HG02798 (cell line): ENCODE data around the gene BCDIN3D.
"Not testable (repeated sequence)": the region's sequence is repeated elsewhere in the genome, so short reads cannot be mapped to it uniquely, and the experiment has no call there.

ENCODE experiments used
- ATAC-seq: cut with Tn5 transposase; IDR thresholded peaks from one replicate; pipeline ENCODE4 v1.9.1; 2021; ENCODE audit warnings: mild to moderate bottlenecking; ENCODE audit not compliant: unreplicated experiment, poor library complexity

The BCDIN3D gene, protein sequence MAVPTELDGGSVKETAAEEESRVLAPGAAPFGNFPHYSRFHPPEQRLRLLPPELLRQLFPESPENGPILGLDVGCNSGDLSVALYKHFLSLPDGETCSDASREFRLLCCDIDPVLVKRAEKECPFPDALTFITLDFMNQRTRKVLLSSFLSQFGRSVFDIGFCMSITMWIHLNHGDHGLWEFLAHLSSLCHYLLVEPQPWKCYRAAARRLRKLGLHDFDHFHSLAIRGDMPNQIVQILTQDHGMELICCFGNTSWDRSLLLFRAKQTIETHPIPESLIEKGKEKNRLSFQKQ

DNA sequence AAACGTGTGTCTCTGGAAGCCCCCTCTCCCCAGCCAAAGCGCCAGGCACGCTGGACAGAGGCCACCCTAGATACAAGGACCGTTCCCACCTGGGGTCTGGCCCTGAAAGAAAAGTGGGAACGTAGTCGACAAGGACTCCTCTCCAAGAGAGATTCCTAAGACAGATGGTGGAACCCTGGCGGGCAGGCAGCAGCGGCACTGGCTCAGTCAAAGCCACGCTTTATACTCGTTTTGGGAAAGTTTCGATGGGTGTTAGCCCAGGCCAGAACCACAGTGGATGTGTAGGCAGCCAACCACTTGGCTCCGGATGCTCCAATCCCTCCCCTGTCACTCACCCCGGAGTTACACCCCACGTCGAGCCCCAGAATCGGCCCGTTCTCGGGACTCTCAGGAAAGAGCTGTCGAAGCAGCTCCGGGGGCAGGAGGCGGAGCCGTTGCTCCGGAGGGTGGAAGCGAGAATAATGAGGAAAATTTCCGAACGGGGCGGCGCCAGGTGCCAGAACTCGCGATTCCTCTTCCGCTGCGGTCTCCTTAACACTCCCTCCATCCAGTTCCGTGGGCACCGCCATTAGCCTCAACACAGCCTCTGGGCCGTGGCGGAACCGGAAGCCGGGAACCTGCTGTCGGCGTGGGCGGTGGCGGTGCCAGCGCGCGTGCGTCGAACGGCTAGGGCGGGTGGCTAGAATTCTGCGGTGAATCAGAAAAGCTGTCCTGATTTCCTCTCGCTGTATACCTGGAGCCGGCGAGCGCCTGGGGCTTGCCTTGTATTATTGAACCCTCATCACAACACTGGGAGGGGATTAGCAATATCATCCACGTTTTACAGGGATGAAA is at the start of gene BCDIN3D:
BCDIN3D (minus strand) TSS at position 588 of the 834 bp plus-strand sequence; CDS start at position 569, 19 bp downstream.
- peak; percentile 95 for ATAC-seq

DNA sequence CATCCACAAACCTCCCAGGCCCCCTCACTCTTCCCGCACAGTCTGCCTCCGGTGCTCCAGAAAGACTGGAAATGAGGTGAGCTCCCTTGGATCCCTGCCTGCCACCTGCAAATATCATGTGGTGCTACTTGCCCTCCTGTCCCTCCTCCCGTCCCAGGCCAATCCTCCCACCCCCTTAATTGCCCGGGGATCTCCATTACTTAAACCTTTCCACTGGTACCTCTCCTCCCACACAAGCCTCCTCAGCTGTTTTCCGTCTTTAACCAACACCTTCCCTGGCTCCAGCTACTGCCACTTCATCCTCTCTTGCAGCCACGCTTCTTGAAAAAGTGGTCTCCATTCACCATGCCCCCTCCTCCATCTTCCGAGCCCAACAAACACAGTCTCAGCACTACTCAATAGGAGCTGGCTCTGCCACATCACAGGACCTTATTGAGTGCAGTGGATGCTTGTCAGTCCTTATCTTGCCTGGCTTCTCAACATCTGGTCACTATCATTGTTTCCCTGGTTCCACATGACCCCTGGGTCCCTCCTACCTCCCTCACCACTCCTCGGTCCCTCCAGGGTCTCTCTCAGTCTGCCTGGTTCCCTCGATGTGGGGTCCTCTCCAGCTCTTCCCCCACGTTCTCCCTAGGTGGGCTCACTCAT is 49.3 kb upstream of the BCDIN3D start:
- ATAC-seq: no peak

DNA sequence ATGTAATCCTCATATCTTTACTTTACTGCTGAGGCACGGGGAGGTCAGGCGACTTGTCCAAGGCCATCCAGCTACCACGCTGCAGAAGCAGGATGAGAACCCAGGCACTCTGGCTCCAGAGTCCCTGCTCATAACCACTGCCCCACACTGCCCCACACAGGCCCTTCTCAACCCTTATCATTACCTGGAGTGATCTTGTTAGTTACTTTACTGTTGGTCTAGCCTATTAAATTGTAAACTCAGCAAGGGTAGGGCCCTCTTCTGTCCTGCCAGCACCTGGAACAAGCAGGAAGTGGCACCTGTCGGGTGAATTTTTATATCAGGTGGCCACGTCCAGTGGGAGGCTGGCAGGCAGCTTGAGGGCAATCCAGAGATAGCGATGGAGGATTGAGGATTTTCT is 48.6 kb upstream of the BCDIN3D start:
- ATAC-seq: no peak

DNA sequence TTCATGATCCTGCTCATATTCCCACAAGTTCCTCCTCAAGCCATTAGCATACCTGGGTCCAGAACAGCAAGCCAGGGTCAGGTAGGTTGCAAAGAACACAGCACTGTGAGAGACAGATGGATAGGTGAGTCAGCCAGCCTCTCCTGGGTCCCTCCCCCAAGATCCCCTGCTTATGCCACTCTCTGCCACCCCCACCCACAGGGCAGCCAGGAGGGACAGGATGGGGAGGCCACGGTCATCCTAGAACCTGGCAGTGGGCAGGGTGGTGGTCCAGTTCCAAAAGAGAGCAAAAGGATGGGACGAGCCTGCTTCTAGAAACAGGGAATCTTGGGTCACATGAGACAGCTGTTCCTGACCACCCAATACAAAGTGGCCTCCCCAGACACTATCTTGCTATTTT is 48.1 kb upstream of the BCDIN3D start:
- ATAC-seq: no peak

DNA sequence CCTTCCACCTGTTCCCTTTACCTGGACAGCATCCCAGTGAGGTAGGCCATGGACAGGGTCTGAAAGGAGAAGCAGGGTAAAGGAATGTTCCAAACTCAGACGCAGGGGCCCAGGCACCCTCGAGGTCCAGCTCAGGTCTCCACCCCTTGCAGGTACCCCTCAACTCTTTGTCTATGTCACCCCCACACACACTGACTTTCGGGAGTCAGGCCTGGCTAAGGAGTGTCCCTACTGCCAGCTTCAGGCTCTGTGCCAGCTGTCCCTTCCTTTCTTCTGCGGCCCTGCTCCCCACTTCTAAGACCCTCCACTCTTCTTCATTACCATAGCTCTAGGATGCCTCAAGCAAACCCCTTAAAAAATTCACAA is 47.2 kb upstream of the BCDIN3D start:
- no peak for ATAC-seq

DNA sequence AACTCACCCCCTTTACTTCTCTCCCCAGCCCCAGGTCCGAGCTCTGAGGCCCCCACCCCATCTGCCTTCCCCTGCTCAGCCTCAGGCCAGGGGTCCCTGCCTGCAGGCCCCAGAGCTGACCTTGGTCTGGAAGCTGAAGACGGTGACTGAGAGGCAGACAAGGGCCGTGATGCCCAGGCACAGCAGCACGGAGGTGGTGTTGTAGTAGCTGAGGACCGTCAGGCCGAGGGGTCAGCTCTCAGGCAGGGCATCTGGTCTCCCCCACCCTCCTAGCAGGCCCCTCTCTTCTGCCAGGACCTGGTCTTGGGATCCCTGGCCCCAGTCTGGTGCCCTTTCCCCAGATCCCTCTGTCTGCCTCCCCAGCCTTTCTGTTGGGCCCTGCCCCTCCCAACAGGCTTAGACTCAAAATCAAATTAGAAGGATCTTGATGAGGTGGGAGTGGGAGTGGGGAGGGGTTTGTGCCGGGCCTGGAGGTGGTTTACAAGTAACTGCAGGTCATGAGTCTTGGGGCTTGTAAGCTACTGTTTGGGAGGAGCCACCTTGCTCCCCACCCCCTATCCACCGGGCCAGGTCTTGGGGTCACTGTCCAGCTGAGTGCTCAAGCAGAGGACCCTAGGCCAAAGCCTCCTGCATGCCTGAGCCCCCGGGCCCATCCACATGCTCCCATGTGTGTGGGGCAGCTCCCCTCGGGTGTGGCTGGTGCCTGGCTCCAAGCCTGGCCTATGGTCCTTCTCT is 46.6 kb upstream of the BCDIN3D start:
- no peak for ATAC-seq

DNA sequence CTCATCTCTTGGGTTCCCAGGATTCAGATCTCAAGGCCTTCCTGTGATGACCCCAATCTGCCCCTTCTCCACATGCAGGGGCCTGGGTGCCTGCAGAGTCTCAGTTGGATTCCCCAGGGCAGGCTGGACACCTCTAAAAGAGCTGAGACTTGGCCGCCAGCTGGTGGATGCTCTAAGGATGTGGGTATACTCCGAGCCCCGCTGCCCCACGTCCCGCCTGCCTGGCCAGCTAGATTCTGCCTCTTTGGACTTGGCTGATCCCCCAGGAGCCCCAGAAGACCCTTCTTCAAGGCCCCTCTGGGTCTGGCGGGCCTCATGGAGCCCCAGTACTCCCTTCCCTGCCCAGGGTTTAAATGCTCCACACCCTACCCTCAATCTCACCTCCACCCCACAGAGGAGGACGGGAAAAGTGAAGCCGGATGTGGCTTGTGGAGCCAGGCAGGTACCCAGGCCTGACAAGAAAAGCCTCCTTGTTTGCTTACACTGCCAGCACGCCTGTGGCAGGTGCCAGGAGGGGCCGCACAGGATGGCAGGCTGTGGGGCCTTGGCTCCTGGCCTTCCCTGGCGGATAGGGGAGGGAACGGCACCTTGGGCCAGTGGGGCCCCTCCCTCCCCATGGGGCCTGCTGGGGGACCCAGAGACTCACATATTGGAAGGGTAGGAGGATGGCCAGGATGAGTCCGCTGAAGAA is 45.7 kb upstream of the BCDIN3D start:
- no peak for ATAC-seq

DNA sequence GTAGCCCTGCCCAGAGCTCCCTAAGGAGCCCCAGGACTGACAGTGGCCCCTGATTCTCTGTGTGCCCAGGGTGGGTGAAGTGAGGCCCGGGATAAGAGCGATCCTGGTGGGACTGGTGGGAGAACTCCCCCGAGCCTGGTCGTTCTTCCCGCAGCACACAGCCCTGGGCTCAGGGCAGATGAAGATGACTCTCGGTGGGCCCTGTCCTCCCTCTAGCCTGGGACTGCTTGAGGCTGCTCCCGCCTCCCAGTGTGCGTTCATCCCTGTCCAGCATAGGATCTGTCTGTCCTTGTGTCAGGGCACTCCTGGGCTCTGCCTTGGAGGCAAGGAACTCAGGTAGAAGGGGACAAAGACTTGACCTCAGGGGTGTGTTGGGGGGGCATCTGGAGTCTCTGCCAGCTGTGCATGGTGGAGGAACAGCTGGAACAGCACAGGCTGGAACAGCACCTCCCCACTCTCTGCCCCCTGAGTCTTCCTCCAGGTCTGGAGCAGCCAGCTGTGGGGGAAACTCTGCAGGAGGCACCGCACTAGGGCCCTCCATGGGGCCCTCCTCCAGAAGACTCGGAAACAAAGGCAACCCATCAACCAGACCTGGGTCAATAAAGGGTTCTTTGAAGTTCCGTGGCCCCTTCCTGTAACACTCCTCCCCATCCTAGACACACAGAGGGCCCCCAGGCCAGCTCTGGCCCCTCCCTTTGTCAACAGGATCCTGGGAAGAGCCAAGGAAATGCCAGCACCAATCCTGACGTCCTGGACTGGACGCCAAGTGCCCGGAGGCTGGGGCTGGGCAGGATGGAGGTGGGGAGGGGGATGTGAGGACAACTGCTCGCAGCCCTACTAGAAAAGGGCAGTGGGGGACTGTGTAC is 44.9 kb upstream of the BCDIN3D start:
- no peak for ATAC-seq

DNA sequence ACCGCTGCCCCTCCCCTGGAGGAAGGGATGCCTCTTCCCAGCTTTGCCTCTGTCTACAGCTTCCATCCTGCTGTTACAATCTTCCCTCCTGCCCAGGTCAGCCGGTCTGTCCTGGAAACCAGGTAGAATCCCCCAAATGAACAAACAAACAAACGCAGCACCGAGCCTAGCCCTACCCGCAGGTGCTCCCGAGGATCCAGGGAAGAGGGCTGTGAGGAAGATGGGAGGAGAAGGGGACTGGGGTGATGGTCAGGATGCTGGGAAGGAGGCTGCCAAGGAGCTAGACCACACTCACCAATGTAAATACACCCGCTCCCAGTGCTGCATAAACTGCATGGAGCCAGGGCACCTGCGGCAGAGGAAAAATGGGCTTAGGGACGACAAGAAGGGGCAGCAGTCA is 44.2 kb upstream of the BCDIN3D start:
- ATAC-seq: no peak

DNA sequence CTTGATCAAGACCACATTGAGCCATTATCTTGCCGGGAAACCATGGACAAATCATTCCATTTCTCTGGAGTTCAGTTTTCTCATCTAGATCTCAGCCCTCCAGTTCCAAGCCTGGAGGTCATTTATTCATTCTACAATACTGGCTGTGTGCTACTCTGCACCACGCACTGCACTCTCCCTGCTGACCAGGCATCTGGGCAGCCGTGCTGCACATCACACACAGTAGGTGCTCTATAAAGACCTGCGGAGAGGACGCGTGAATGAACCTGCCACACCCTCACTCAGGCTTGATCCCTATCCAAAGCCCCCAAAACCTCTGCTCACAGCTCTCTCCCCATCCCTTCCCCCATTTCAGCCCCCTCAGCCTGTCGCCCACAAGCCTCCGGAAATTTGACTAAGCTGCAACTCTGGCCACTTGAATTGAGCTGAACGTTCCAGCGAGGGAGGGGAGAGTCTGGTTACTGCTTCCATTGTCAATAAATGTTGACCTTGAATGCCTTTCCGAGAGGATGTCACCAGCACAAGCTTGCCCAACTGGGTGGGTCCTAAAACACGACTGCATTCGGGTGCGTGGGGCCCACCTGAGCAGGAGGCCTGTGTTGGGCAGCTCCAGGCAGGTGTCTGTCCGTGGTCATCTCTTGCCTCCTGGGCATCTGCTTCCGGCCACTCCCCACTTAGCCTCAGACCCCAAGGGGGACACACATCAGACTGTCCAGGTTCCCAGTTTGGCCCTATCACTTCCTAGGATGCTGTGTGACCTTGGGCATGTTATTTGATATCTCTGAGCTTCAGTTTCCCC is 43.0 kb upstream of the BCDIN3D start:
- ATAC-seq: no peak

DNA sequence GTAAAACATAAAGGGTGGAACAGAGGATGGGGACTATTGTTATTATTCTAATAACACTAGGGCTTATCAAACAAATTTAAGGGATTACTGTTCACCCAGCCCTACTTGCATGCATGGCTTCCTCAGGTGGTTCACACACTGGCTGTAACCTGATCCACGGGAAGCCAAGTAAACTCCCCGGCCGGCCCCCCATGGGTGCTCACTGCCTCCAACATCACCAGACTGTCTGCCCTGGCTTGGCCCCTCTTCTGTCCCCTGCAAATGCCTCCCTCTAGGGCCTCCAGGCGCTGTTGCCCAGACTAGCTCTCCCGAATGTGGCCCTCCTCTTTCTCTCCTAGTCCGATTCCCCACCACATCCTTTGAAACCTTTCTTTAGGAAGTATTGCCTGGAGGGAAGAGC is 42.2 kb upstream of the BCDIN3D start:
- ATAC-seq: no peak

DNA sequence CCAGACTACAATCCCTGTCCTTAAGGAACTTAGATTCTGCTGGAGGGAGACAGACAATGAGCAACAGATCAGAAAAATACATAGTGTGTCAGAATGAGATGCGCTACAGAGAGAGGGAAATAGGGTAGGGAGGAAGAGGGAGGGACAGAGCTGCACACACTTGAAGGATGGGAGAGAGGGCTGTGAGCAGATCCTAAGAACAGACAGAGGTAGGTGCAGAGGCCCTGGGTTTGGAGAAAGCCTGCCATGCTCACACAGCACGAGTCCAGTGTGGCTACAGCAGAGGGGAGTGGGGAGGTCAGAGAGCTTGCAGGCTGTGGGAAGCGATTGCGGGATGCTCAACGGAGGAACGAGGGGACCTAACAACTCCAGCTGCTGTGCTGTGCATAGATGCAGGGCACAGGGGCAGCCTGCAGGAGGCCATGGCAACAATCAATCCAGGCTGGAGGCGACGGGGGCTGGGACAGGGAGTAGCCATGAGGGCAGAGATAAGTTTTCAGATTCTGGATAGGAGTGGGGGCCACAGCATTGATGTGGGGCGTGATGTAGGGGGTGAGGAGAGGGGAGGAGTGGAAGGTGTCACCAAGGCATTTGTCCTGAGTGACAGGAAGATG is 40.1 kb upstream of the BCDIN3D start:
- ATAC-seq: no peak

DNA sequence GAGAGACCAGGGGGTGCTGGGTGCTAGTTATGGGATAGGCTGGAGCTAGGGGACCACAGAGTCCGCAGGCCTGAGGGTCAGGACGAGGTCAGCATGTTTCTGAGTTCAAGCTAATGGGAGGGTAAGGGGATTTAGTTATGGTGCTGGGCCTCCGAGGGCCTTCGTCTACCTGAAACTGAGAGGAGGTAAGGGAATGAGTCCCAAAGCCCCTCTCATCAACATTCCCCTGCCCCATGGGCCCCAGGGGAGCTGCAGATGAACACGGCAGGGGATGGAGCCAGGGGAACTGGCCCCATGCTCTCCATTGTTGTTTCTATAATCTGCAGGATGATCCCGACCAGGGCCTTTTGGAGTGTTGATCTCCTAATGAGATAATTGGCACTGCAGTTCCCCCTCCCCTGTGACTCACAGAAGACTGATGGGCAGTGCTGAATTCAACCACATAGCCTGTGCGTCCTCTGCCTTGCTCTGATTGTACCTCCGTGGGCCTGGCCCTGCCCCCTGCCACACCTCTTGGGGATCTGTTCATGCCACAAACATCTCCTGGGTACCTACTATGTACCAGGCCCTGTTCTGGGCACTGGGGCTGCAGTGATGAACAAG is 39.4 kb upstream of the BCDIN3D start:
- ATAC-seq: no peak

DNA sequence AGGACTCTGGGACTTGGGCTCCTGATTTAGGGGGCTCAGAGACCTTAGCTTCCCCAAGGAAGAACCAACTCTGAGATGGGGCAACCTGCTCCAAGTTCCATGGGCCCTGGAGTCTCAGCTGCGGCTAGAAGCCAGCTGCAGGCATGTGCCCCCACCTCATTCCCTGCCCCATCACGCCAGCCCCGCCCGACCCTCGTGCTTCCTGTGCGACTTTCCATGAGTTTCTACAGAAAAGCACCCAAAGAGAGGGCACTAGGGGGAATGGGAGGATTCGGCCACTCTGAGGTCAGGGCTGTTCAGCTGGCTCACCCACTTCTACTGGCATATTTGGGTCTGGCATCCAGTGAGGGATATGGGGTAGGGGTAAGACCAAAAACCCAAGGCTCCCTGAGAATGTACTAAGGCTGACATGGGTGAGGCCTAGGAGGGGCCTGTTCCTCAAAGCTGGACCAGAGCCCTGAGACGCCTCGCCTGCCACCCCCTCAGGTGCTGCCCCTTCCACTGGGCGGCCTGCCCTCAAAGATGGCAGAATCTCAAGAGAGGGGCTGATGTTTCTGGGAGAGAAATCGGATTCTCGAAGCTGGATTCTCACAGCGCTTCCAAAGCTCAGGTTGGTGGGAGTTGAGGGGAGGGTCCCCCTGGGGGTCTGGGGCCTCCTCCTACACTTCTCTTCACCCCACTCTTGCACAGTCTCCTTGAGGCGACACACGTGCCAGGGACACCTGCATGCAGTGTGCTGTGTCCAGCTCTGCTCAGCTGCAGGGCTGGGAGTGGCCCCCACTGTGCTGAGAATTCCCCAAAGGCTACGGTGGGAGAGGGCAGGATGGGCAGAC is 38.7 kb upstream of the BCDIN3D start:
- no peak for ATAC-seq

DNA sequence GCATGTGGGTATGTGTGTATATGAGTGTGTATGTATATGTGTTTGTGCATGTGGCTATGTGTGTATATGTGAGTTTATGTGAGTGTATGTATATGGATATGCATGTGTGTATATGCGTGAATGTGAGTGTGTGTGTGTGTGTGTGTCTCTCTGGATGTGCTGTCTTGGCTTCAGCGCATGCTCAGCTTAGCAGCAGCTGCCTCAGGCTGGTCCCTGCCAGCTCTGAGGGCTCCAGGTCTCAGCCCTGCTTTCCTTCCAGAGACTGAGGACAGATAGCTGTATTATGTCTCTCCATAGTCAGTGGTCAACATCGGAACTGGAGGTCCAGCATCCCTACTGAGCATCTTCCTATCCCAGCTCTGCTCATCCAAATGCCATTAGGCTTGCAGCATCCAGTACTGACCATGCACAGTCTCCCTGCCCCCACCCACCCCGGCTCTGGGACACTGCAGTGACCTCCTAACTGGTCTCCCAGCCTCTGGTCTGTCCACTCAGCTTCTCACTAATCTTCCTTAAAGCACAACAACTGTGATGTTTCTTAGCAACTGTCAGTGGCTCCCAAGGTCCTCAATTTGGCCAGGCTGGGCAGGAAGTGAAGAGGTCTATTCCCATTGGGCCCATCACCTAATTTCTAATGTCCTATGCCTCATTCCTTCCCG is 38.0 kb upstream of the BCDIN3D start:
- no peak for ATAC-seq

DNA sequence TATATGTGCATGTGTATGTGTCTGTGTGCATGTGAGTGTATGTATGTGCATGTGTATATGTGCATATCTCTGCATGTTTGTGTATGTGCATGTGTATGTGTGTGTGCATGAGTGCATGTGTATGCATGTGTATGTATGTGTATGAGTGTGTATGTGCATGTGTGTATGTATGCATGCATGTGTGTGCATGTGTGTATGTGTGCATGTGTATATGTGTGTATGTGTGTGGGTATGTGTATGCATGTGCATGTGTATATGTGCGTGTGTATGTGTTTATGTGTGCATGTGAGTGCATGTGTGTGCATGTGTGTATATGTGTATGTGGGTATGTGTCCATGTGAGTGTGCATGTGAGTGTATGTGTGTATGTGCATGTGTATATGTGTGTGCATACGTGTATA is 36.2 kb upstream of the BCDIN3D start:
- ATAC-seq: not testable (repeated sequence)
